Fibroblast of pulmonary artery (primary cell): ENCODE data around the gene MYH13.
A peak's percentile ranks its signal among the peaks of the same experiment; 100 is the strongest.

Source experiments
- DNase-seq: peaks from one replicate; pipeline ENCODE4 v3.0.0-alpha.2; 2010; ENCODE audit warnings: low read depth
- H3K4me3 ChIP-seq: replicated peaks from 2 replicates; pipeline ENCODE4 v1.5.1; 2011; ENCODE audit warnings: low read depth, mild to moderate bottlenecking, control low read depth, low read length, moderate library complexity
- TF ChIP-seq, protein P1 (sequence below): IDR thresholded peaks from 2 replicates; pipeline ENCODE4 v1.5.1; 2011; ENCODE audit warnings: mild to moderate bottlenecking, control low read depth, low read length, inconsistent platforms; ENCODE audit errors: missing control alignments

MYH13 gene

DNA sequence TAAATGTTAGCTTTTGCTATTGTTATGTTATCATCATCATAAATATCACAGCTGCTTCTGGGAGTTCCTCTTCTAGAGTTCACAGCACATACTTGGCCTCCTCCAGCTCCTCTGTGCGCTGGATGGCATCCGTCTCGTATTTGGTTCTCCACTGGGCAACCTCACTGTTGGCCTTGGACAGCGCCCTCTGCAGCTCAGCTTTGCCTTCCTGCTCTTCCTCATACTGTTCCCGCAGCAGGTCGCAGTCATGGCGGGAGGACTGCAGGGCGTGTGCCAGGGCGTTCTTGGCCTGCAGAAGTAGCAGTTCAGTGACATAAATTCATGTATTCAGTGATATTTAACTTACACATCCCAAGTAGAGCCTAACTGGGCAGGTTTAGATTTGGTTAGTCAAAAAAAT is 25.5 kb upstream of the MYH13 start:
- no peak for DNase-seq
- TF ChIP-seq, protein P1, sequence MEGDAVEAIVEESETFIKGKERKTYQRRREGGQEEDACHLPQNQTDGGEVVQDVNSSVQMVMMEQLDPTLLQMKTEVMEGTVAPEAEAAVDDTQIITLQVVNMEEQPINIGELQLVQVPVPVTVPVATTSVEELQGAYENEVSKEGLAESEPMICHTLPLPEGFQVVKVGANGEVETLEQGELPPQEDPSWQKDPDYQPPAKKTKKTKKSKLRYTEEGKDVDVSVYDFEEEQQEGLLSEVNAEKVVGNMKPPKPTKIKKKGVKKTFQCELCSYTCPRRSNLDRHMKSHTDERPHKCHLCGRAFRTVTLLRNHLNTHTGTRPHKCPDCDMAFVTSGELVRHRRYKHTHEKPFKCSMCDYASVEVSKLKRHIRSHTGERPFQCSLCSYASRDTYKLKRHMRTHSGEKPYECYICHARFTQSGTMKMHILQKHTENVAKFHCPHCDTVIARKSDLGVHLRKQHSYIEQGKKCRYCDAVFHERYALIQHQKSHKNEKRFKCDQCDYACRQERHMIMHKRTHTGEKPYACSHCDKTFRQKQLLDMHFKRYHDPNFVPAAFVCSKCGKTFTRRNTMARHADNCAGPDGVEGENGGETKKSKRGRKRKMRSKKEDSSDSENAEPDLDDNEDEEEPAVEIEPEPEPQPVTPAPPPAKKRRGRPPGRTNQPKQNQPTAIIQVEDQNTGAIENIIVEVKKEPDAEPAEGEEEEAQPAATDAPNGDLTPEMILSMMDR = no peak
- no peak overlapping the region for H3K4me3 ChIP-seq

DNA sequence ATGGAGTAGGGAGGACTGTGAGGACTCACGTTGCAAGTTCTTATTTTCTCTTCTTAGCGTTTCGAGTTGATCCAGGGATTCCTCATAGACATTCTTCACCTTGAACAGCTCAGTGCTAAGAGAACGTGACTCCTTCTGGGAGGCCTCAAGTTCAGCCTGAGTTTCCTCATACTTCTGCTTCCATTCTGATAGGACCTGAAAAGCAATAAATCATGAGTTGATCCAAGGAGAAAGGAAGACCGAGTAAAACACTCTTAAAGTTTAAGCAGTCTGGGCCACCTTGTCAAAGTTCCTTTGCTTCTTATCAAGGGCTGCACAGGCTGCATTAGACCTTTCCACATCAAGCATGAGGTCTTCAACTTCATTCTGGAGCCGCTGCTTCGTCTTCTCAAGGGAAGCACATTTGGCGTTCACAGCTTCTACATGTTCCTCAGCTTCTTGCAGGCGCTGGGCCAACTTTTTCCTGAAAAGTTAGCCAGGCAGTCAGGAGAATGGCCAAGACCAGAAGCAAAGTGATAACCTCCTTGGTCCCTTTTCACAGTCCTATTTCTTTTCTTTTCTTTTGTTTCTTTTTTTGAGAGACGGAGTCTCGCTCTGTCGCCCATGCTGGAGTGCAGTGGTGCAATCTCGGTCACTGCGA is 23.8 kb upstream of the MYH13 start:
- TF ChIP-seq, protein P1 = no peak
- DNase-seq = no peak
- no peak overlapping the region for H3K4me3 ChIP-seq

DNA sequence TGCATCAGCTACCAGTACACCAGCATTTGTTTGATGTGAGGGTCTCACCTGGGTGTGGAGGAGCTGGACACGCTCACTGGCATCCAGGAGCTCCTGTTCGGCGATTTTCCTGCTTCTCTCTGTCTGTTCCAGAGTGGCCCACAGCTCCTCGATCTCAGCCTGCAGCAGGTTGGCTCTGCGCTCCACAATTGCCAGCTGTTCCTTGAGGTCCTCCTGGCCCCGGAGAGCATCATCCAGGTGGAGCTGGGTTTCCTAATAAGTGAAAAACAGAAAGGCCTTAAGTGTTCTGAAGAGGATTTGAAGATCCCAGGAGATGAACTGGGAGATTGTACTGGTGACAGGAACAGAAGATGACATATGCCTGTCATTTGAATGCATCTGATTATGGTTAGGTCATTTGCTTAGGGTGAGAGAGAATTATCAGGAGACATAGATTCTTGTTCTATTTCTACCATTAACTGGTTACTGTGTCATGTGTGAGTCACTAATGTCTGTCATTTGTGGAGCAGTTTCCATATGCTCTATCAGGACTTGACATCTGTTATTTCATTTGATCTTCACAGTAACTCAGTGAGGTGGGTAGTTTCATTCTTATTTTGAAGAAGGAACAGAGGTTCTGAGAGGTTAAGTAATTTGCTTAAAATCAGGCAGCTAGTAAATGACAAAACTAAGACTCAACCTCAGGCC is 21.5 kb upstream of the MYH13 start:
- TF ChIP-seq, protein P1 = no peak
- no peak overlapping the region for H3K4me3 ChIP-seq
- no peak for DNase-seq

DNA sequence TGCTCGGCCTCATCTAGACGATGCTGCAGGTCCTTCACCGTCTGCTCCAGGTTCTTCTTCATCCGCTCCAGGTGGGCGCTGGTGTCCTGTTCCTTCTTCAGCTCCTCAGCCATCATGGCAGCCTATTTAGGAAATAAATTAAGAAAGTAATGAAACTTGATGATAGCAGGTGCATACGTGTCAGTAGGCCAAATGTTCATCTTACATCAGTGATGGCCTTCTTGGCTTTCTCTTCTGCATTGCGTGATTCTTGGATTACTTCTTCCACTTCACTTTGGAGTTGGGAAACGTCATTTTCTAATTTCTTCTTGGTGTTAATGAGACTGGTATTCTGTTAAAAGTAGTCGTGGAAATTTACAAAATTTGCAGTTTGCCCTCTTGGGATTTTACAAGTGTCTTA is 20.1 kb upstream of the MYH13 start:
- no peak for DNase-seq
- TF ChIP-seq, protein P1 = no peak
- H3K4me3 ChIP-seq = no peak overlapping the region

DNA sequence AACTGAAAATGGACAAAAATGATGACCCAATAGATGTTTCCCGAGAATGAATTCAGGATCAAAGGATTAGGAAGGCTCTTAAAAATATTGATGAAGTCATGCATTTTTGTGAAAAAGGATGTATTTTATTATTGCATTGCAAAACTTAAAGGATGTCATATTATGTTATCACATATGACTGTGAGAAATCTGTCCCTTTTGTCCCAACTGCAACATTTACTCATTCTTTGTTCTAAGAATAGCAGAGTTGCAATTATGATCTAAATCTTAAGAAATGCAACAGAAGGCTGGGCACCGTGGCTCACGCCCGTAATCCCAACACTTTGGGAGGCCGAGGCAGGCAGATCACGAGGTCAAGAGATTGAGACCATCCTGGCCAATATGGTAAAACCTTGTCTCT is 13.1 kb upstream of the MYH13 start:
- DNase-seq = no peak
- H3K4me3 ChIP-seq = no peak overlapping the region
- TF ChIP-seq, protein P1 = no peak

DNA sequence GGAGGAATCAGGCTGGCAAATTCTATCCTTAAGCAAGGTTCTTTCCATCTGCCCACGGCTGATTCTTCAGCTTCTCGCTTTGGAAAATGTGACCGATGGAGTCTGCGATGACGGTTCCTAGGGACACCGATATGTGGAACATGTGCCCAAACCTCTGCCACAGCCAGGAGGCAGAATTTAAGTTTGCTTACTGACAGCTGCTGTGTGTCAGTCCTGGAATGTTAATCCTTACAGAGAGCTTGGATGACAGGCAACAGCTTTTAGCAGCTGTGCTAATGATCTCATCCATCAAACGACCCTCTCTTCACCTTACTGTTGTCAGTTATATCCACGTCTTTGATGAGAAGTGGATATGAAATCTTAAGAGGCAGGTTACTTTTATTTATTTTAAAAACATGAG is 11.4 kb upstream of the MYH13 start:
- TF ChIP-seq, protein P1 = no peak
- peak; percentile 13 for DNase-seq
- no peak overlapping the region for H3K4me3 ChIP-seq
